Inflammatory macrophage treated with lipopolysaccharide for 1 hour (primary cell): ENCODE measurements around the gene PLAAT5.
"Not testable (repeated sequence)": the region's sequence is repeated elsewhere in the genome, so short reads cannot be mapped to it uniquely, and the experiment has no call there.

ENCODE experiments used
- DNase-seq, 2 donors: peaks; one replicate each; pipeline ENCODE4 v3.0.0-alpha.2; 2020 to 2022

Gene PLAAT5

GRCh38 chr11:63490551-63491239, at the start of gene PLAAT5:
TSS of gene PLAAT5 (minus strand) at chr11:63491167. CDS start at chr11:63491034, 133 bp downstream.
- DNase-seq: no peak

GRCh38 chr11:63537293-63538101, 46.5 kb upstream of the PLAAT5 start:
- DNase-seq: no peak

GRCh38 chr11:63536669-63537292, 45.8 kb upstream of the PLAAT5 start, which contains the start of gene PLAAT4:
TSS of gene PLAAT4 (plus strand) at chr11:63536808. CDS start at chr11:63536869, 61 bp downstream.
- DNase-seq: peak; percentile 44 to 60

GRCh38 chr11:63535734-63536133, 44.8 kb upstream of the PLAAT5 start:
- DNase-seq: no peak

- DNase-seq: no peak
These were observed 44.0 kb upstream of the PLAAT5 start for GRCh38 chr11:63534895-63535461.

- DNase-seq: no peak
These were observed 43.1 kb upstream of the PLAAT5 start for GRCh38 chr11:63534076-63534475.

GRCh38 chr11:63532799-63533475, 42.0 kb upstream of the PLAAT5 start:
- DNase-seq: no peak

GRCh38 chr11:63532117-63532516, 41.1 kb upstream of the PLAAT5 start:
- DNase-seq: no peak

- DNase-seq: not testable (repeated sequence)
These were observed 40.3 kb upstream of the PLAAT5 start for GRCh38 chr11:63531074-63531792.

GRCh38 chr11:63530021-63530420, 39.1 kb upstream of the PLAAT5 start:
- DNase-seq: no peak

GRCh38 chr11:63529373-63529772, 38.4 kb upstream of the PLAAT5 start:
- not testable (repeated sequence) for DNase-seq

GRCh38 chr11:63528729-63529278, 37.8 kb upstream of the PLAAT5 start:
- DNase-seq: not testable (repeated sequence)

GRCh38 chr11:63528156-63528555, 37.2 kb upstream of the PLAAT5 start:
- DNase-seq: not testable (repeated sequence)

- no peak for DNase-seq
These were observed 36.7 kb upstream of the PLAAT5 start for GRCh38 chr11:63527667-63528066.

- no peak for DNase-seq
These were observed 32.2 kb upstream of the PLAAT5 start for GRCh38 chr11:63523151-63523550.

- no peak for DNase-seq
These were observed 30.9 kb upstream of the PLAAT5 start for GRCh38 chr11:63521896-63522295.

- no peak for DNase-seq
These were observed 29.7 kb upstream of the PLAAT5 start for GRCh38 chr11:63520606-63521170.

GRCh38 chr11:63518548-63518947, 27.6 kb upstream of the PLAAT5 start:
- DNase-seq: no peak

GRCh38 chr11:63517156-63517555, 26.2 kb upstream of the PLAAT5 start:
- no peak for DNase-seq

- no peak for DNase-seq
These were observed 25.1 kb upstream of the PLAAT5 start for GRCh38 chr11:63516109-63516508.

GRCh38 chr11:63512816-63513215, 21.8 kb upstream of the PLAAT5 start:
- no peak for DNase-seq
